Esophagus muscularis mucosa (tissue), 4 donors: ENCODE data around the gene DIPK1B. TPM values are rescaled to one million over a fixed set of nuclear protein-coding genes. Genes with fewer than 3 reads are reported as not detected.

Source experiments
- DNase-seq: peaks from one replicate; pipeline ENCODE4 v3.0.0-alpha.2; 2017; ENCODE audit errors: extremely low spot score
- H3K27ac ChIP-seq, 4 donors: fragments of 200-600 bp; sonication (generic); replicated peaks in 1 of 4; 1 replicate in 3 of 4; 2 replicates in 1 of 4; pipeline ENCODE4 v1.5.1; 2016 to 2019; ENCODE audit warnings: mild to moderate bottlenecking in 1 of 4
- H3K27me3 ChIP-seq, 4 donors: fragments of 200-600 bp; sonication (generic); one replicate each; pipeline versions ENCODE4 v1.5.1 to v1.6.0; 2016 to 2019
- H3K36me3 ChIP-seq, 4 donors: fragments of 200-600 bp; sonication (generic); one replicate each; pipeline ENCODE4 v1.5.1; 2016 to 2019
- H3K4me1 ChIP-seq, 4 donors: fragments of 200-600 bp; sonication (generic); one replicate each; pipeline ENCODE4 v1.5.1; 2016 to 2019
- H3K4me3 ChIP-seq, 4 donors: fragments of 200-600 bp; sonication (generic); 1 replicate in 2 of 4; 2 replicates in 2 of 4; pipeline ENCODE4 v1.5.1; 2016 to 2019; ENCODE audit warnings: mild to moderate bottlenecking in 4 of 4, moderate library complexity in 1 of 4
- H3K9me3 ChIP-seq, 4 donors: fragments of 200-600 bp; sonication (generic); 1 replicate in 3 of 4; 2 replicates in 1 of 4; pipeline ENCODE4 v1.5.1; 2016 to 2019
- EP300 ChIP-seq: sonication (generic); formaldehyde crosslinking; IDR thresholded peaks from one replicate; pipeline ENCODE4 v1.6.1; 2017; ENCODE audit warnings: antibody characterized with exemption
- POLR2A ChIP-seq: fragments of 450-650 bp; IDR thresholded peaks from one replicate; pipeline ENCODE4 v1.6.1; 2017; ENCODE audit warnings: antibody characterized with exemption, moderate library complexity, mild to moderate bottlenecking, low read depth
- POLR2AphosphoS5 ChIP-seq, 2 donors: sonication (generic); formaldehyde crosslinking; IDR thresholded peaks; one replicate each; pipeline ENCODE4 v1.6.1; 2017; ENCODE audit warnings: antibody characterized with exemption in 2 of 2
- WGBS: methylation state at CpG from one replicate; pipeline ENCODE4 v1.1.5; 2018; 5-methylcytosine and 5-hydroxymethylcytosine counted together
- intact Hi-C: fragments of 100-400 bp; cut with DNase I; formaldehyde crosslinking; loops from one replicate; pipeline ENCODE4 v1.15.1; 2023
- total RNA-seq, 4 donors: library from RNA; depleted of rRNA; stranded (reverse); fragments of >200 nt; gene quantifications; one replicate each; pipeline versions ENCODE4 v1.1.0 to v1.2.1, GENCODE V29; 2016
- TF ChIP-seq, protein P1 (sequence below), 3 experiments: fragments of 200-600 bp in 2 of 3; fragments of 450-650 bp in 1 of 3; sonication (generic) in 2 of 3; IDR thresholded peaks; one replicate each; pipeline ENCODE4 v1.5.1; 2017 to 2019; ENCODE audit warnings: antibody characterized with exemption in 3 of 3, mild to moderate bottlenecking in 2 of 3, moderate library complexity in 1 of 3

DIPK1B gene
- total RNA-seq, 4 donors from 2014 or later = 6.6 to 27.8 (median 21.5) TPM

DNA sequence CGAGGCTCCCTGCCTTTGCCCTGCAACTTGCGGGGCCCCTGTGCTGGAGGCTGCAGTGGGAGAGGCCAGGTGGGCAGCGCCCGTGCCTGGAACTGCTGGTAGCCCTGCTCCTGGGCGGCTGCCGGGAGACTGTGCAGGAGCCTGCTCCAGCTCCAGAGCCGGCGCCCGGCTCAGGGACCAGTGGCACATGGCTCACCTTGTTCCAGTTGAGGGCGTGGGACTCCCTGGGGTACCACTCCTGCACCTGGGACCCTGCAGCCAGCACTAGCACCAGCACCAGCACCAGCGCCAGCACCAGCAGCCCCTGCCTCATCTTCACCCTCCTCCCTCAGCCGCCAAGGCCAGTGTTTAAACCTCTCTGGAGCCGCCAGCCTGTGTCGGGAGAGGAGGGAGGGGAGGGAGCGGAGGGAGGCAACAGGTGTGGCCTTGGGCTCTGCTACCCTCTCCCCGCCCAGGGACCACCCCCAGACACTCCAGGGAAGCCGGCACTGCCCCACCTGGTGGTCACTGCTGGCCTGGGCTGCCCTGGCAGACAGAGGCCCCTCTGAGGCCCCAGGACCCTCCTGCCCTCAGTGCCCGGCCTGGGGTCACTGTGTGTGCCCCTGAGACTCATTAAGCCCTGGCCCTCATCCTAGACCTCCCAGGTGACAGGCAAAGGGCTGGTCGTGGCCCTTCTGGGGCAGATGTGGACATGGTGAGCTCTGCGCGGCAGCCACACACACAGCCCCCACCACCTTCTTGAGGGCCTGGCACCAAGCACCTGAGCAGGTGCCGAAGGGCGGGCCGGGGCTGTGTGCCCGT is 30.4 kb downstream of the DIPK1B start, which contains the start of gene LCN10:
LCN10 (minus strand) TSS at position 350 of the 801 bp plus-strand sequence; CDS start at position 313, 37 bp downstream.
- peaks cover 0 to 17% (median 0%) of the 10 kb centered on the region in 4 donors for H3K36me3 ChIP-seq
- H3K4me1 ChIP-seq = peaks cover 11 to 31% (median 23%) of the 10 kb centered on the region in 4 donors
- 61% methylated on average over 14 of the region's 25 CpGs for WGBS
- H3K27me3 ChIP-seq = peaks cover 0 to 76% (median 21%) of the 10 kb centered on the region in 4 donors
- H3K27ac ChIP-seq = no peak within 1 kb of the TSS
- H3K4me3 ChIP-seq = peak within 1 kb of the TSS; percentile 20 to 37 (median 24)
- DNase-seq = no peak
- H3K9me3 ChIP-seq = no peaks in the 10 kb centered on the region
- intact Hi-C loops = no loop called here
- TF ChIP-seq EP300 (no peak), POLR2AphosphoS5 (IDR thresholded peaks at IDR 0.05) (no peak), POLR2A (no peak)
- TF ChIP-seq, protein P1, sequence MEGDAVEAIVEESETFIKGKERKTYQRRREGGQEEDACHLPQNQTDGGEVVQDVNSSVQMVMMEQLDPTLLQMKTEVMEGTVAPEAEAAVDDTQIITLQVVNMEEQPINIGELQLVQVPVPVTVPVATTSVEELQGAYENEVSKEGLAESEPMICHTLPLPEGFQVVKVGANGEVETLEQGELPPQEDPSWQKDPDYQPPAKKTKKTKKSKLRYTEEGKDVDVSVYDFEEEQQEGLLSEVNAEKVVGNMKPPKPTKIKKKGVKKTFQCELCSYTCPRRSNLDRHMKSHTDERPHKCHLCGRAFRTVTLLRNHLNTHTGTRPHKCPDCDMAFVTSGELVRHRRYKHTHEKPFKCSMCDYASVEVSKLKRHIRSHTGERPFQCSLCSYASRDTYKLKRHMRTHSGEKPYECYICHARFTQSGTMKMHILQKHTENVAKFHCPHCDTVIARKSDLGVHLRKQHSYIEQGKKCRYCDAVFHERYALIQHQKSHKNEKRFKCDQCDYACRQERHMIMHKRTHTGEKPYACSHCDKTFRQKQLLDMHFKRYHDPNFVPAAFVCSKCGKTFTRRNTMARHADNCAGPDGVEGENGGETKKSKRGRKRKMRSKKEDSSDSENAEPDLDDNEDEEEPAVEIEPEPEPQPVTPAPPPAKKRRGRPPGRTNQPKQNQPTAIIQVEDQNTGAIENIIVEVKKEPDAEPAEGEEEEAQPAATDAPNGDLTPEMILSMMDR (IDR thresholded peaks at IDR 0.05) = peak in 1 of 3 experiments; percentile 26

DNA sequence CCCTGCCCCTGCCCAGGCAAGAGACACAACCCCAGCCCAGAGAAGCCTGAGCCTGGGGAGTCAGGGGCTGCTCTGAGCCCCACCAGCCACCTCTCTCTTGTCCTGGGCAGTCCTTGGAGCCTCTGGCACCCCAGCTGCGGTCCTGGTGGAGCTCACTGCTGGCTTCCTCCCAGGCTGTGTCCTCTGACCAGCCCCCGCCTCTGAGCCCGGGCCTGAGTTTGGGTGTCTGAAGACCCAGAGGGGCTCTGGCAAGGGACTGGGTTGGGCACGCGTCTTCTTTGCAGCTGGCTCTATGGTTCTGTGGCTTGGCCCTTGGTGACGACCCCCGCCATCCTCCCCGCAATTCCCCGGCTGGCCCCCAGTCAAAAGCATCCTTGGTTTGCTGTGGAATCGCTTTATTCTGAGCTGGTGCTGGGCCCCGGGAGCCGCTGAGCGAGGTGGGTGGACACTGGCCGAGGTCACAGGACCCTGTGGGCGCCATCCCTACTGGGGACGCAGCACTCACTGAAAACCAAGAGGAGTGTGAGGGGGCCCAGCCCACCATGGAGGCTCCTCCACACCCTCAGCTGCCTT is 31.4 kb downstream of the DIPK1B start:
- H3K36me3 ChIP-seq = peaks cover 0 to 17% (median 0%) of the 10 kb centered on the region in 4 donors
- H3K9me3 ChIP-seq = no peaks in the 10 kb centered on the region
- intact Hi-C loops = no loop called here
- no peak for TF ChIP-seq POLR2AphosphoS5 (IDR thresholded peaks at IDR 0.05)
- TF ChIP-seq POLR2A = no peak
- TF ChIP-seq EP300 = no peak
- TF ChIP-seq, protein P1 (IDR thresholded peaks at IDR 0.05) = no peak
- no peak overlapping the region for H3K27ac ChIP-seq
- DNase-seq = no peak
- H3K27me3 ChIP-seq = peaks cover 0 to 84% (median 21%) of the 10 kb centered on the region in 4 donors
- H3K4me1 ChIP-seq = peaks cover 16 to 38% (median 27%) of the 10 kb centered on the region in 4 donors
- 82% methylated on average over 13 of the region's 16 CpGs for WGBS
- peak overlapping the region; percentile 22 to 37 (median 30) for H3K4me3 ChIP-seq

DNA sequence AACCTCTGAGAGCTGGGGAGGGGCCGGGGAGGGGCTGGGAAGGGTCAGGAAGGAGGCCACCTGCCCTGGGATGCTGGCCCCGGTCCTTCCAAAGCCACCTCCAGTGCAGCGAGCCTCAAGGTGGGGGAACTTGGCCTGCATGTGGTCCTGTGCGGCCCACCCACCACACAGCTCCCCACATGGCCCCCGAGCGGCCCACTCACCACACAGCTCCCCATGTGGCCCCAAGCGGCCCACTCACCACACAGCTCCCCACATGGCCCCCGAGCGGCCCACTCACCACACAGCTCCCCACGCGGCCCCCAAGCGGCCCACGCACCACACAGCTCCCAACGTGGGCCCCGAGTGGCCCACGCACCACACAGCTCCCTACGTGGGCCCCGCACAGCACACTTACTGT is 32.4 kb downstream of the DIPK1B start:
- peaks cover 23 to 38% (median 34%) of the 10 kb centered on the region in 4 donors for H3K4me1 ChIP-seq
- no peak overlapping the region for H3K27ac ChIP-seq
- intact Hi-C loops = no loop called here
- WGBS = 91% methylated on average over 6 of the region's 18 CpGs
- no peaks in the 10 kb centered on the region for H3K9me3 ChIP-seq
- peak overlapping the region; percentile 26 to 37 (median 32) for H3K4me3 ChIP-seq
- H3K36me3 ChIP-seq = peaks cover 0 to 17% (median 0%) of the 10 kb centered on the region in 4 donors
- H3K27me3 ChIP-seq = peaks cover 0 to 81% (median 21%) of the 10 kb centered on the region in 4 donors
- TF ChIP-seq POLR2A = no peak
- TF ChIP-seq POLR2AphosphoS5 (IDR thresholded peaks at IDR 0.05) = no peak
- TF ChIP-seq, protein P1 (IDR thresholded peaks at IDR 0.05) = no peak
- no peak for TF ChIP-seq EP300
- DNase-seq = no peak

DNA sequence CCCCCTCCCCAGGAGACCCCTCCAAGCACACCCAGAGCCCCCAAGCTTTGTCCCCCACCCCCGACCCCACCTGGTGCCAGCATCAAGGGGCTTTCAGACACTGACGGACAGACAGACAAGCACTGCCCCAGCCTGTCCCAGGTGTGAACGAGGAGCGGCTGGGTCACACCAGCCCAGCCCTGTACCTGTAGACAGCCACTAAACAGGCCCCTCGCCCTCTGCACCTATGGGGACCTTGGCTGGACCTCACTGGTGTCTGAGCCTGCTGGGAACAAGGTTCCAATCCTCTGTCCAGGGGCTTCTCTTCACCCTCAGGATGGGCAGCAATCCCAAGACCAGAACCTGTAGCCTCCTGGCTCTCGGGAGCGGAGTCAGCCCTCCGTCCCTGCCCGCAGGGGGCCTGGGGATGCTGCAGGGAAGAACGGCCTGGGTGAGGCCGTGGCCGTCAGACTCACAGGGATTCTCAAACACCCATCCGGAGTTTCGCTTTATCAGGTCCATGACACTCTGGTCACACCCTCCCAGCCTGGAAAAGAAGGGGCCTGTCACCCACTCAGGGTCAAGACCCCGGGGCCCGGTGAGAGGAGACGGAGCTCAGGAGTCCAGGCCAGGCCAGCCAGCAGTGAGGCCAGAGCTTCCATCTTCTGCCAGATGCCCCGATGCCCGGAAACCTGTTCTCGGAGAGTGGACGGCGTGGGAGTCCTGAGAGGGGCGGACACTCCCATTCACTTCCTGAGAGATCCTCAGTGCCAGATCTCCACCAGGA is 33.2 kb downstream of the DIPK1B start:
- no peak for DNase-seq
- Histone ChIP-seq H3K4me1 (peaks cover 23 to 39% (median 34%) of the 10 kb centered on the region in 4 donors), H3K27ac (peak overlapping the region in 2 of 4 donors; percentile 20 to 26), H3K4me3 (peak overlapping the region; percentile 26 to 37 (median 32)), H3K9me3 (no peaks in the 10 kb centered on the region), H3K27me3 (peaks cover 0 to 73% (median 21%) of the 10 kb centered on the region in 4 donors), H3K36me3 (peaks cover 0 to 14% (median 0%) of the 10 kb centered on the region in 4 donors)
- 76% methylated on average over 13 of the region's 23 CpGs for WGBS
- intact Hi-C loops = no loop called here
- TF ChIP-seq, protein P1 (IDR thresholded peaks at IDR 0.05) = no peak
- no peak for TF ChIP-seq POLR2AphosphoS5 (IDR thresholded peaks at IDR 0.05)
- no peak for TF ChIP-seq EP300
- no peak for TF ChIP-seq POLR2A
